HG02943 (cell line): ENCODE data around the gene SPAG7.
A peak's percentile ranks its signal among the peaks of the same experiment; 100 is the strongest.

Experiments used
- ATAC-seq: cut with Tn5 transposase; IDR thresholded peaks from one replicate; pipeline ENCODE4 v1.9.1; 2021; ENCODE audit warnings: mild to moderate bottlenecking, low read depth, moderate library complexity; ENCODE audit not compliant: unreplicated experiment

Gene SPAG7

DNA sequence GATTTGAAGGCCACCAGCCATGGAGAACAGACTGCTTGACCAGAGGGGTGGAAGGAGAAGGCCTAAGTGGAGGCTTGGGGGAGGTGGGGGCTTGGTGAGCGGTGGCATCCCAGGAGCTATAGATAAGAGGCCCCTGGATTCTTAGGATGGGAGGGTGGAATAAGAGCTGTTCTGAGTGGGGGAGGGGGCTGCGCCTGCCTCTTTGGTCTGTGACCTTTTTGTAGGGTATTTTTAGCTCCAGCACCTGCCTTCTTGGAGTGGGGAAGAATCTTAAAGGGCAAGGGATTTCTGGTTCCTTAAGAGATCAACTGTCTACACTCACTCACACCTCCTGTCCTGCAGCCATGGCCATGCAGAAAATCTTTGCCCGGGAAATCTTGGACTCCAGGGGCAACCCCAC, 16.1 kb downstream of the SPAG7 start:
- no peak for ATAC-seq

DNA sequence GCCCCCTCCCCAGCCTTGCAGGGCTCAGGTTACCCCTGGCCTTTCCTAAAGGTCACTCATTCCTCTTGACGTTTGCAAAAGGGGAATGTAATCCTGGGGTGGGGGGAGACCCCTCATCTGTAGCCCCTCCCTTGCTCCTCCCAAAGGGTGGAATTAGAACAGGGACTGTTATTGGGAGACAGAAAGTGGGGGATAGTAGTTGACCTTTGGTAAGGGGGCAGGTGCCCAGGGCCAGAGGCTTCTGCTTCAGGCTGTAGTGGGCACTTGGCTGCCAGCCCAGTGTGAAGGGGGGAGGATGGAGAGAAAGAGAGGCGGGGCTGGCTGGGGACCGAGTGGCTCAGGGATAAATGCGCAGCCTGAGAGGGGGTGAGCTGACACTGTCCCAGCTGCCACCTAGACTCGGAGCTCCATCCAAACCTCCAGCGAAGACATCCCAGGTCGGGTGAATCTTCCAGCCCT, 16.8 kb downstream of the SPAG7 start, which contains the start of gene ENO3:
Gene ENO3, plus strand, starts transcription at position 374 of the 459 bp plus-strand sequence. CDS start 711 bp downstream, outside the sequence.
- ATAC-seq: no peak

DNA sequence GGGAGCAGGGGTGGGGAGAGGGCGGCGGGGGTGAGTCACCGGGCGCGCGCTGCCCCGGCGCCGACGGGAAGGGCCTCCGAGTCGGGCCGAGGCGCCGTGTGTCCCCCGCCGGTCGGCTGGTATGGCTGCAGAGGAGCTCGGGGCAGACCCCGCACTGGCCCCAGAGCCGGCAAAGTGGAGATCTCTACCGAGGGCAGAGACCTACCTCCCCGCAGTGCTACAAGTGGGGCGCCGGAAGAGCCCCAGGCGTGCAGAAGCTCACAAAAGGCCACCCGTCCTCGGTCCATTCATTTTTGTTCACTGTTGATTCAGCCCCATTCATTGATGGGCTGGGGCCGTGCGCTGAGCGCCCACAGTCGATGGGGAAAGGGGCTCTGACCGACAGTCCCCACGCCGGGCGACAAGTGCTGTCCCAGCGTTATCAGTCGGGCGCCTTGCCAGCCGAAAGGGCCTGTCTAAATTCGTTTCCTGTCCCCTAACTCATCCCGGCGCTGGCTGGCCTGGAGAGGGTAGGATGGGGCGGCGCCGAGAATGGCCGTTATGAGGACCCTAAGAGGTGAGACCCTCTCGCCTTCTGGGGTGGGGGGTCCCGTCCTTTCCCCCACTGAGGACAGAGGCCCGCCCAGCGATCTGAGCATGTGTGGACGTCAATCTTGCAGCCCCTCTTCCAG, 17.4 kb downstream of the SPAG7 start:
- ATAC-seq: no peak

DNA sequence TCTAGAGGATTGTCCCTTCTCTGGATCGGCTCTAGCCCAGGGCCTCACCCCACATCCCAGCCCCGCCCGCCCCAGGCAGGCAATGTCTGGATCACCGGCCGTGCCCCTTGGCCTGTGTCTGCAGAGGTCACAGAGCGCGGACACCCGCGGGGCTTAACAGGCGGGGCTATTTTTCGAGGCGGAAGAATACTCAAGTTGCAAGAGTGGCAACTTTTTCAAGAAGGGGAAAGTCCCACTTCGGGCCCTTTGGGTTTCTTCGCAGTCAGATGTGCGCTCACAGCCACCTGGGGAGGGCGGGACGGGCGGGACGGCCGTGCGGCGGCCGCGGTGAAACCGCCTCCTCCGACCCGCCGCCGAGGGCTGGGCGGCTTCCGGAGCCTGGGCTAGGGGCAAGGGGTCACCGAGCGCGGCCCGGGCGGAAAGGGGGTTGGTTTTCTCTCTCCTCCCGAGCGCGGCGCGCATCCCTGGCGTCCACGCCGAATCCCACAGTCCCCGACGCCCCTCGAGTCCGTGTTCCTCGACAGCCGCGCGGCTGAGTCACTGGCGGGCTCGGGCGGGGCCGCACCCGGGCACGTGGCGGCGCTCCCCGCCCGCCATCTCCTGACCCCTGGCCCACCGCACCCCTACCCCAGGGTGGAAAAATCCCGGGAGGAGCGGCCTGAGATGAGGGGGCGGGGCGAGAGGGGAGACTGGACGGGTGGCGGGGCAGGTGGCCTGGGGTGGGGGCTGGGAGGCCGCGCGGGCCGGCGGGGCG, 18.1 kb downstream of the SPAG7 start:
- ATAC-seq: no peak

DNA sequence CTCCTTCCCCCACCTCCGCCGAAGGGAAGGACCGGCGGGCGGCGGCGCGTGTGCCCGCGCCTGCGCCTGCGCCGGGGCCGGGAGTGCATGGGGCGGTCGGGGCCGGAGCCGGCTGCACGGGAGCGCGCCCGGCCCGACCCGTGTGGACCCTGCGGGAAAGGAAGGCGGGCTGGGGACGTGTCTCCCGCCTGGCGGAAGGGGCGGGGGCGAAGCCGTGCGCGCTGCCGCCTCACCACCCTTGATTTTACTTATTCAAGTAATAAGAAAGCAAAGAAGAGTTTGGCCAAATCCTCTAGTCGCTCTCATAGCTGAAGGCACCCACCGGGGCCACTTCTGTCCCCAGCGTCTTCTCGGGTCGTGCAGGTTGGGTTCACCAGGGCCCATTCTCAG, 18.7 kb downstream of the SPAG7 start:
- ATAC-seq: no peak

DNA sequence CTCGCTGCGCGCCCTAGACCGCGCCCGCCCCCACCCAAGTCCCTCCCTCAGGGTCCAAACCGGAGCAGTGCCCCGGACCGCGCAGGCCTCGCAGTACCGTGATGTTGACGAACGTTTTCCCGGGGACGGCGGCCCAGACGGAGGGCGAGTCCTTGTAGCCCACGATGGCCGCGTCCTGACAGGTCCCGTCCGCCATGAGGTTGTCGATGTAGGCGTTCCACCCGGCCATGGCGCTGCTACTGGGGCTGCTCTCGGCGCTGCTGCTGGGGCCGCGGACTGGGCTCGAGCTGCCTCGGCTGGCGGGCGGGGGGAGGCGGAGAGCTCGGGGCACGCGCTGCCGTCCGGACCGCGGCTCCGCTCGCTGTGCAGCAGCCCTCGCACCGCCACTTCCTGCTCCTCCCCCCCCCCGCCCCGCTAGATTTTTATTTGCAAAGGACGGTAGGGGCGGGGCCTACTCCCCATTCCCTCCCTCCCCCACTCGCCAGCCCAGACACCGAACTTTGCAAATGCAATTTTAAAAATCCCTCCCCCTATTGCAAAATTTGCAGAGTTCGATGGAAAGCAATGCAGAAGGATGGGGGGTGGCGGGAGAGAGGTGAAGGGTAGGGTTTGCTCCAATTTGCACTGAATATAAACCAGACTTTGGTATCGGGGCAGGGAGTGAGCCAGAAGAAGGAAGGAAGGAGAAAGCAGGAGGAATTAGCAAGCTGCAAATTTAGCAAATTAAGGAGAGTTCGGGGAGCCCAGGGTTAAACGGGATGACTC, 19.3 kb downstream of the SPAG7 start, which contains the start of gene PFN1:
Gene PFN1, minus strand, starts transcription at position 365 of the 765 bp plus-strand sequence. Its CDS starts 136 bp downstream, at position 229.
- no peak for ATAC-seq

DNA sequence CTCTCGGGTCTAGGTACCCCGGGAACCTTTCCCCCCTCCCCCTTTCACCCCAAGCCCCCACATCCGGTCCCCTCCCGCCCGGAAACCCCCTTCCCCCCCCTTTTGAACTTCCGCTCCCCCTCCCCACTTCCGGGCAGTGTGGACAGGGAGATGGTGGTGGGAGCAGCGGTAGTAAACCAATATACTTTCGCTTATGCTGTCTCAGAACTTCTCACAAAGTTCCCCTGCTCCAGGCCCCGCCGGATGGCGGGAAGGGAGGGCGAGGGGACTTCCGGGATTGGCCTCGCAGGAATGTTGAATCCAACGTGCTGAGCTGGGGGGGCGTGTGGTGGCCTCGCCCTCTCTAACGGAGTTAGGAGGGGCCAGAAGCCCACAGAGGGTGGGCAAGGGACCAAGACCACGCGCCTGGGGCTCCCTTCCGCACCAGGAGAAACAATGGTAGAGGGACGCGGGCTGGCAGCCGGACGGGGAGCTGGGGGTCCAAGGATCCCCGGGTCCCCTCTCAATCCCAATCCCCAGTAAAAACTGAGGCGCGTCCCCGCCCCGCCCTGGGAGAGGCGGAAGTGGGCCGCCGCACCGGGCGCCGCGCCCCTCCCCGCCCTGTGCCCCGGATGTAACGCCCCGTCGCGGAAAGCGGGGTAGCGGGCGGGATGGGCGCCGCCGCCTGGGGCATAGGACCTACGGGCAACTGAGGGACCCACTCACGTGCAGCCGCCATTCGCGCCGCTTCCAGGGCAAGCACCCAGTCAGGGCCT, 20.0 kb downstream of the SPAG7 start:
- ATAC-seq: no peak

DNA sequence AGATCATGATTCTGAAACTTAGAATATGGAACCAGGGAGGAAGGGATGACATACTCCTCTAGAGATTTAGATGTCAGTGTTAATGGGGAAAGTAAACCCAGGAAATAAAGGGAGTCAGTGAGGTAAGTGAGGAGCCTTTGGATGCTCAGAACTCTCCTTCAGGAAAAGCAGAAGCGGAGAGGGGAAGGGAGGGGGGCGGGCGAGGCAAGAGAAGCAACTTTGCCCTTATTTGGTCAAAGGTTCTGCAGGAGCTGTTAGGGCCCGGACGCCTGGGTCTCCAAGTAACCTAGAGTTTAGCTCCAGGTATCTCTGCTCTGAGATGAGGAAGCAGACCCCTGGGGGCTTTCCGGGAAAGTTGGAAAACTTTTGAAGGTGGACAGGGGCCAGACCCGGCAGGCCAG, 20.6 kb downstream of the SPAG7 start:
- ATAC-seq: no peak

DNA sequence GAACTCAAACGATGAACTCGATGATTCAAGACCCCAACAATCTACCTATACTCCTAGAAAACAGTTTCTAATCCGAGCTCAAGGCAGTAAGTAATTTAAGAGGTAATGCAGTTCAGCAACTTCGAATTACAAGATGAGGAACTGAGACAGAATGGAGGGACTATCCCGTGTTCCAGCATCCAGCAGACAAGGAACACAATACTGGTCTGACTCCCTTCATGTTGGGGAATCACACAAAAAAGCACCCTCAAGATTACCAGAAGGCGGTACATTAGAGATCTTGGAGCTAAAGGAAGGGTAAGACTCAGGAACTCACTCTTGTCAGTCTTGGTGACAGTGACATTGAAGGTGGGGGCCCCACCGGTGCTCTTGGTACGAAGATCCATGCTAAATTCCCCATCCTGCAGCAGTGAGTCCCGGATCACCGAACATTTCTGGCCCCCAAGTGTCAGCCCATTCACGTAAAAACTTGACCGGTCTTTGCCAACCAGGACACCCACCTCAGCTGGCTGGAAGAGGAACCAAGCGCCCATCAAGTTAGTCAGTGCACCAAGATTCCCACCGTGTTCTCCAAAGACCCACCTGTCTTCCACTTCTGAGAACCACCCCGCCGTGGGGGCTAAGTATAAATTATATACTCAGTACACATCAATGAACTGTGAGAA, 21.2 kb downstream of the SPAG7 start:
- no peak for ATAC-seq

DNA sequence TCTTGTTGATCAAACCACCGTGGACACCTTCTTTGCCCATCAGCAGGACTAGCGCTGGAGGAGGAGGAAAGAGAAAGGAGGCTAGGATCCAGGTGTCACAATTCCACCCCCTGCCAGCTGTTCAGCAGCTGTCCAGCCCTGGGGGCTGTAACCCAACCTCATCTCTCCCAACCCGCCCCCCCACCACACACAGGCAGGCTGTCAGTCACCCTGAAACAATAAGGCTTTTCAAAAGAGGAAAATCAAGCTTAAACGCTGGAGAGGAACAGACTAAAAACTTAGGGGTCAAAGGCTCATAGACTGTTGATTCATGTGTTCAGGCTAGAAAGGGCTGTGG, 21.7 kb downstream of the SPAG7 start:
- no peak for ATAC-seq

DNA sequence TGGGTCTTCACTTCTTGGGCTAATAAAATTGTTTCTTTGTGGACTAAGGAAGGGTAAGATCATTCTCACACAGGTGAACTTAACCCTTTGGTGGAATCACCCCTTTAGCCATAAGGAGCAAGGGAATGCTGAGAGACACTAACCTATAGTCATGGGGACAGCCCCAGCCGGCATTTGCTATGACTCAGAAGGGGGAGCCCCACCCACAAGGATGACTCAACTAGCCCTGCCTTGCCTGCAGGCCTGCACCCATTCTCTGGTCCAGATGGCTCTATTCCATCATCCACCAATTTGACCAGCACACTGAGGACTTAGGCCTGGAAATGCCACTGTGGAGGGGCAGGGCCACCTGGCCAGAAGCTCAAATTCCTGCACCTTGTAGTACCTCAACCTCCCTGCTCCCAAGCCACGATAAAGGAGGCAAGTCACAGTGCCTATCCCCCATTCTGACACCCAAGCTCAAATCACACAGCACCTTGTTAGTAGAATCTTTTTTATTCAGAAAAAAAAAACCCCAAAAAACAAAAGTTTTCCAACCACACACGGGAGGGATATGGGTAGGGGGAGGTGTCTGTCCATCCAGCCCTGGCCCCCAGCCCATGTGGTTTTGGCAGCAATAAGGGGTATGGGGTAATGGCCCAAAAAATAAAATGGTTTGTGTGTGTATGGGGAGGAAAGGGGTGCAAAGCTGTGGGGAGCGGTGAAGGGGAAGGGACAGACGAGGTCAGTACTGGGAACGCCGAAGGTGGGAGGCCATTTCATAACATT, 22.3 kb downstream of the SPAG7 start:
- ATAC-seq: no peak

DNA sequence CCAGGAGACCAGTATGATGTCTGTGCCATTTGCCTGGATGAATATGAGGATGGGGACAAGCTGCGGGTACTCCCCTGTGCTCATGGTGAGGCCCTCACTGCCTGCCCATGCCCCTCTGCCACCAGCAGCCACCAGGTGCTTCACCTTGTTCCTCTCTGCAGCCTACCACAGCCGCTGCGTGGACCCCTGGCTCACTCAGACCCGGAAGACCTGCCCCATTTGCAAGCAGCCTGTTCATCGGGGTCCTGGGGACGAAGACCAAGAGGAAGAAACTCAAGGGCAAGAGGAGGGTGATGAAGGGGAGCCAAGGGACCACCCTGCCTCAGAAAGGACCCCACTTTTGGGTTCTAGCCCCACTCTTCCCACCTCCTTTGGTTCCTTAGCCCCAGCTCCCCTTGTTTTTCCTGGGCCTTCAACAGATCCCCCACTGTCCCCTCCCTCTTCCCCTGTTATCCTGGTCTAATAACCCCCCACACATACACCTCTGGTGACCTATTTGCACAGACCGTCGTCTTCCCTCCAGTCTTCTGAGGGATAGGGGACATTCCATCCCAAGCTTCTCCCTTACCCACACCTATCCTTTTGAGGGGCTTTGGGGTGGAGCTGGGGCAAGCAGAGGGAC, 23.0 kb downstream of the SPAG7 start:
- no peak for ATAC-seq

DNA sequence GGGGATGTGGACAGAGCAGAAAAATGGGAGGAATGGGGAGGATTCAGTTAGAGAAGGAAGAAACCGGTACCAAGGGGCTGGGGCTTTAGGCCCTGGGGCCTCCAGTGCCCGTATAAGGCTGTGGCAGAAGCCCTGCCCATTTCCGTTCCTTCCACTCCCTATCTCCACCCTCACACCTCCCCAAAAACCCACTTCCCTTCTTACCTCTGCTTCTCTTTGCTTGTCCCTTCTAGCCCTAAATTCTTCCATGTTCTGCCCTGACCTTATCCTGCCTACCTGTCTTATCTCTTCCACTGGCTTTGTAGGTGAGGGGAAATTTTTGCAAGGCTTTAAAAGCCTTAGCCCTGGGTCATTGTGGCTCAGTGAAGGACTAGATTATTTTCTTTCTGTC, 23.5 kb downstream of the SPAG7 start:
- ATAC-seq: no peak

DNA sequence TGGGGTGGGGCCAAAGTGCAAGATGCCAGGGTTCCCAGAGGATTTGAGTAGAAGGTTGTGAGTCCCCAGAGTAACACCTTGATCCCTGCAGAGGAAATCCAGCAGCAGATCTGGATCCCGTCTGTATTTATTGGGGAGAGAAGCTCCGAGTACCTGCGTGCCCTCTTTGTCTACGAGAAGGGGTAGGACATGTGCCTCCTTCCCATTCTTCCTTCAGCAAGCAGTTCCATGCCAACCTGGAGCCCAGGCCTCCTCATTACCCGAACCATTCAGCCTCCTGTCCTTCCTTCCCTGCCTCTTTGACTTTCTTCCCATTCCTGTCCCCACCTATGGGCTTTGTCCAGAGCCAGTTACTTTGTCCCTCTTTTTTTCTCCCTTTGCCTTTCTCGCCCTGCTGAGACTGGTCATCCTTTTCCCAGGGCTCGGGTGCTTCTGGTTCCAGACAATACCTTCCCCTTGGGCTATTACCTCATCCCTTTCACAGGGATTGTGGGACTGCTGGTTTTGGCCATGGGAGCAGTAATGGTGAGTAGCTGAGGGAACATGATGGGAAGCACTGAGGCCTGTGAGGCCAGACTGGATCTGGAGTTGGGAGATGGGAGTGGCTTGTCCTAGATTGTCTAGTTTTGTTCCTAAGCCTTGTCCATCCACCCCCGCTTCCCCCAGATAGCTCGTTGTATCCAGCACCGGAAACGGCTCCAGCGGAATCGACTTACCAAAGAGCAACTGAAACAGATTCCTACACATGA, 24.7 kb downstream of the SPAG7 start:
- no peak for ATAC-seq

DNA sequence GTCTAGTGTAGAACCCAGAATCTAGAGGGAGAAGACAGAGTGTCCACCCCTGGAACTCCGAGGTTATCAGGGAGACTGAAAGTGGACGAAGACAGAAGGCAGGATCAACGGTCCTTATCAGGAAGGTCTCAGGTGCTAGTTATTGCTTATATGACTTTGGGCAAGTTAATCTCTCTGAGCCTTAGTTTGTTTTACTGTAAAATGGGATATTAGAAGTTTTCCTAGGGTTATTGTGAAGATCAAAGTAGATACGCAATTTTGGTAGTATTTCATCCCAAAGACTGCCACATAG, 26.4 kb downstream of the SPAG7 start:
- ATAC-seq: no peak

DNA sequence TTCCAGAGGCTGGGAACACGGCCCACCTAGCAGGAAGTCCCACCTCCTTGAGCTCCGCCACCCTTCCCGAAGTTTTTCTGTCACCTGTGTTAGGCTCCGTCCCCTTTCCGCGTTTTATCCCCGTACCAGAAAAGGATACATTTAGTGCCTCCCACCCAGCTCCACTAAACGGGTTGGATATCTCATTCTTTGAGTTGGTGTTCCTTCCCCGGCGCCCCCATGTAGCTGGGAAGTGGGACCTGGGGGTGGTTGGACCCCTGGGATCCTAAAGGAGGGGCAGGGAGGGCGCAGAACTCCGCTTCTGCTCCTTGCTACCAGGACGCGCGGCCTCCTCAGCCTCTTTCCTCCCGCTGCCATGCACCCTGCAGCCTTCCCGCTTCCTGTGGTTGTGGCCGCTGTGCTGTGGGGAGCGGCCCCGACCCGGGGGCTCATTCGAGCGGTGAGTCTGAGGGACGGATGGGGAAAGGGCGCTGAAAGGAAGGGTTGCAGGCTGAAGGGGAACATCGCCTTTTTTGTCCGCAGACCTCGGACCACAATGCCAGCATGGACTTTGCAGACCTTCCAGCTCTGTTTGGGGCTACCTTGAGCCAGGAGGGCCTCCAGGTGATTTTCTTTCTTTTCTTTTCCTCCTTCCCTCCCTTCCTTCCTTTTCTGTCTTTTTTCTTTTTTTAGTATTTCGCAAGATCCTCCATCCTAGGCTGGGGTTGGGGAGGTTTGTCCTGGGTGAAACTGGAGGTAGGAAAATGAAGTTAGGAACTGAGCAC, 26.9 kb downstream of the SPAG7 start:
- ATAC-seq: no peak

DNA sequence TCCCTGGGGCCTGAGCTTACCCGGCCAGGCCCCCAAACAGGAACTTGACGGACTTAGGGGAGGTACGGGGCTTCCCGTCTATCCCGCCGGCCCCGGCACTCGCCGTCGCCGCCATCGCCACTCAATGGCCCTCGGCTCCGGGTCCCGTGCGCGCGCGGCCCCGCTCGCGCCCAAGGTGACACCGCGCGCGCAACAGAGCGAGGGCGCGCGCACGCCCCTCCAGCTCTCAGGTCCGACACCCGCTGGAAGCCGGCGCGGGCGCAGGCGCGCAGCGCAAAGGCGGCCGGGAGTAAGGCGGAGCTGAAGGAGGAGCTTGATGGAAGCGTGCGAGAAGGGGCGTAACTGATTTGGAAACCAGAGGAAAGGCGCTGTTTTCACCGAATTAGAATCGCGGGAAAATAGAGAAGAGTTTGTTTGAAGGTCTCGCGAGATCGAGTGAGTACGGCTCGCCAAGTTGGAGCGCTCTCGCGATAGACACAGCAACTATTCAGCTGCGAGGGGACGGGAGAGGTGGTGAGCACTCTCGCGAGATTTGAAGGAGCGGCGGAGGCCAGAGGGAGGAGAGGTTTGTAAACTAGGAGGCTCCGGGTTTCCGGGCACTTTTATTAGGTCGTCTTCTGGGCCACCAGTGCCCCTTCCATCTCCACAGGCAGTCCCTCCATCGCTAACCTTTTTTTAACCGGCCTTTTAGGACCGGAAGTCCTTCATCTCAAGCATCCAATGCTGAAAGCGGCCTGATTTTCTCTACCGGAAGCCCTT, 27.6 kb downstream of the SPAG7 start, which contains the start of the genes RNF167 and SLC25A11:
Gene RNF167, plus strand, starts transcription at position 473 of the 759 bp plus-strand sequence. CDS start 642 bp downstream, outside the sequence.
Gene SLC25A11, minus strand, starts transcription at position 251 of the 759 bp plus-strand sequence. Its CDS starts 136 bp downstream, at position 115.
- peak; percentile 62 for ATAC-seq
